EH (cell line): ENCODE measurements around the gene GAS2.

Experiments used
- DNase-seq: peaks from one replicate; pipeline ENCODE4 v3.0.0-alpha.2; 2015; ENCODE audit warnings: low read depth

GAS2 gene

GRCh38 chr11:22728600-22729389 is 62.4 kb downstream of the GAS2 start:
- no peak for DNase-seq

GRCh38 chr11:22730319-22730718 is 63.9 kb downstream of the GAS2 start:
- peak; percentile 0 for DNase-seq

- no peak for DNase-seq
These were observed 66.2 kb downstream of the GAS2 start for GRCh38 chr11:22732588-22732987.

GRCh38 chr11:22733475-22734248 is 67.3 kb downstream of the GAS2 start:
- no peak for DNase-seq

GRCh38 chr11:22734628-22735345 is 68.4 kb downstream of the GAS2 start:
- no peak for DNase-seq

GRCh38 chr11:22742157-22742613 is 75.8 kb downstream of the GAS2 start:
- no peak for DNase-seq

GRCh38 chr11:22749536-22749935 is 83.1 kb downstream of the GAS2 start:
- DNase-seq: no peak

GRCh38 chr11:22752908-22753310 is 86.5 kb downstream of the GAS2 start:
- DNase-seq: no peak

GRCh38 chr11:22753416-22753815 is 87.0 kb downstream of the GAS2 start:
- no peak for DNase-seq

- DNase-seq: no peak
These were observed 94.7 kb downstream of the GAS2 start for GRCh38 chr11:22761066-22761465.

GRCh38 chr11:22763166-22763565 is 96.8 kb downstream of the GAS2 start:
- DNase-seq: no peak

- no peak for DNase-seq
These were observed 98.3 kb downstream of the GAS2 start for GRCh38 chr11:22764735-22765134.

GRCh38 chr11:22768281-22768680 is 101.9 kb downstream of the GAS2 start:
- DNase-seq: no peak

- no peak for DNase-seq
These were observed 102.7 kb downstream of the GAS2 start for GRCh38 chr11:22769081-22769480.

- DNase-seq: no peak
These were observed 108.3 kb downstream of the GAS2 start for GRCh38 chr11:22774716-22775115.

GRCh38 chr11:22775248-22775647 is 108.8 kb downstream of the GAS2 start:
- DNase-seq: no peak

GRCh38 chr11:22778642-22779041 is 112.2 kb downstream of the GAS2 start:
- no peak for DNase-seq

- no peak for DNase-seq
These were observed 113.4 kb downstream of the GAS2 start for GRCh38 chr11:22779850-22780249.

- DNase-seq: no peak
These were observed 114.7 kb downstream of the GAS2 start for GRCh38 chr11:22780952-22781593.

GRCh38 chr11:22785251-22785650 is 118.8 kb downstream of the GAS2 start:
- no peak for DNase-seq

- DNase-seq: no peak
These were observed 120.1 kb downstream of the GAS2 start for GRCh38 chr11:22786475-22786874.

GRCh38 chr11:22787055-22787454 is 120.6 kb downstream of the GAS2 start:
- DNase-seq: no peak
